K562 (cell line): ENCODE data around the gene ADAM10. TPM values are rescaled to one million over a fixed set of nuclear protein-coding genes. Genes with fewer than 3 reads are reported as not detected.

Source experiments
- CBFA2T2 ChIP-seq: fragments of 450-650 bp; conservative IDR thresholded peaks from 2 replicates; pipeline ENCODE4 v1.6.1; 2017; ENCODE audit warnings: mild to moderate bottlenecking
- CCNT2 ChIP-seq: IDR thresholded peaks from 2 replicates; pipeline ENCODE4 v1.6.1; 2011; ENCODE audit warnings: borderline replicate concordance, low read depth, mild to moderate bottlenecking, moderate library complexity, mixed read lengths, low read length; ENCODE audit not compliant: insufficient read length; ENCODE audit errors: extremely low read depth
- CHD2 ChIP-seq: IDR thresholded peaks from 2 replicates; pipeline ENCODE4 v1.6.1; 2011; ENCODE audit warnings: low read depth, low read length
- MBD2 ChIP-seq: sonication (generic); IDR thresholded peaks from 2 replicates; pipeline ENCODE4 v1.6.1; 2016; ENCODE audit warnings: low read depth, borderline replicate concordance
- NFATC3 ChIP-seq: fragments of 450-650 bp; IDR thresholded peaks from 2 replicates; pipeline ENCODE4 v1.6.1; 2017; ENCODE audit warnings: mild to moderate bottlenecking
- NR2C1 ChIP-seq, 2 experiments: fragments of 450-650 bp; IDR thresholded peaks; 2 replicates each; pipeline ENCODE4 v1.6.1; 2017; ENCODE audit warnings: mild to moderate bottlenecking in 2 of 2, antibody characterized with exemption in 1 of 2, inconsistent platforms in 1 of 2, missing compliant biosample characterization in 1 of 2, missing genetic modification characterization in 1 of 2
- SMARCE1 ChIP-seq: fragments of 450-650 bp; IDR thresholded peaks from 2 replicates; pipeline ENCODE4 v1.7.1; 2016; ENCODE audit warnings: mild to moderate bottlenecking
- STAT5B ChIP-seq: fragments of 250-450 bp; sonication (Bioruptor Pico); IDR thresholded peaks from 2 replicates; pipeline ENCODE4 v1.8.0; 2021; ENCODE audit warnings: mild to moderate bottlenecking, inconsistent platforms
- ZNF175 ChIP-seq: fragments of 200-800 bp; sonication (Bioruptor generic); IDR thresholded peaks from 2 replicates; pipeline ENCODE4 v1.6.1; 2016; ENCODE audit warnings: low read depth, mild to moderate bottlenecking, missing genetic modification characterization, missing compliant biosample characterization
- ZNF23 ChIP-seq: fragments of 250-450 bp; sonication (Bioruptor Pico); IDR thresholded peaks from 2 replicates; pipeline ENCODE4 v1.4.0; 2020; ENCODE audit warnings: mild to moderate bottlenecking
- ZNF316 ChIP-seq: fragments of 450-650 bp; IDR thresholded peaks from 2 replicates; pipeline ENCODE4 v1.6.1; 2016
- ZNF347 ChIP-seq: fragments of 450-650 bp; formaldehyde crosslinking; IDR thresholded peaks from 2 replicates; pipeline ENCODE4 v1.4.0; 2020; ENCODE audit warnings: low read depth, mild to moderate bottlenecking, moderate library complexity
- ZNF354B ChIP-seq: fragments of 250-450 bp; sonication (Bioruptor Pico); IDR thresholded peaks from 2 replicates; pipeline ENCODE4 v1.4.0; 2020
- ZNF384 ChIP-seq: IDR thresholded peaks from 2 replicates; pipeline ENCODE4 v1.6.1; 2012; ENCODE audit warnings: low read depth, low read length, improper control_type of control experiment
- polyA plus RNA-seq, 8 experiments: library from polyadenylated mRNA; depleted of rRNA in 4 of 8; stranded (reverse) in 5 of 8; unstranded in 3 of 8; fragments of >200 nt; fragmentation: Nextera tagmentation in 2 of 8; fragmentation: Illumina TruSeq in 1 of 8; extraction: Ambion mirVana in 2 of 8; extraction: Trizol in 1 of 8; gene quantifications; 2 replicates each; pipeline versions ENCODE4 v1.2.1 to v1.2.3, GENCODE V29; 2011 to 2014; ENCODE audit warnings: inconsistent platforms in 1 of 8, missing spikeins in 1 of 8
- total RNA-seq, 7 experiments: library from RNA; depleted of rRNA in 6 of 7; stranded (reverse); fragments of >200 nt in 6 of 7; fragmentation: Illumina TruSeq in 2 of 7; extraction: Trizol in 2 of 7; gene quantifications; 2 replicates each; pipeline versions ENCODE4 v1.2.1 to v1.2.3, GENCODE V29; 2011 to 2021; ENCODE audit warnings: low replicate concordance in 1 of 7
- TF ChIP-seq, protein P1 (sequence below): fragments of 250-450 bp; sonication (Bioruptor Pico); IDR thresholded peaks from 2 replicates; pipeline ENCODE4 v1.8.0; 2022; ENCODE audit warnings: inconsistent platforms
- TF ChIP-seq, protein P2 (sequence below), 3 experiments: fragments of 200-800 bp in 1 of 3; fragments of 250-450 bp in 1 of 3; fragments of 450-650 bp in 1 of 3; sonication (Bioruptor Pico) in 1 of 3; sonication (Bioruptor generic) in 1 of 3; formaldehyde crosslinking in 1 of 3; IDR thresholded peaks; 2 replicates each; pipeline versions ENCODE4 v1.6.1 to v1.8.0; 2016 to 2022; ENCODE audit warnings: mild to moderate bottlenecking in 2 of 3, missing genetic modification characterization in 2 of 3, missing compliant biosample characterization in 1 of 3, moderate library complexity in 1 of 3
- TF ChIP-seq, protein P3 (sequence below): fragments of 200-800 bp; sonication (Bioruptor generic); IDR thresholded peaks from 2 replicates; pipeline ENCODE4 v1.6.1; 2017; ENCODE audit warnings: missing genetic modification characterization, missing compliant biosample characterization
- TF ChIP-seq, protein P4 (sequence below): sonication (generic); formaldehyde crosslinking; IDR thresholded peaks from 2 replicates; pipeline ENCODE4 v1.8.1; 2023; ENCODE audit warnings: mild to moderate bottlenecking, missing genetic modification reagents

ADAM10 gene
- total and polyA plus RNA-seq, 9 of the 15 experiments (the other 6 are each of a cell fraction or from before 2014, with no cell fraction given): 11.9 to 152 (median 57.3) TPM

DNA sequence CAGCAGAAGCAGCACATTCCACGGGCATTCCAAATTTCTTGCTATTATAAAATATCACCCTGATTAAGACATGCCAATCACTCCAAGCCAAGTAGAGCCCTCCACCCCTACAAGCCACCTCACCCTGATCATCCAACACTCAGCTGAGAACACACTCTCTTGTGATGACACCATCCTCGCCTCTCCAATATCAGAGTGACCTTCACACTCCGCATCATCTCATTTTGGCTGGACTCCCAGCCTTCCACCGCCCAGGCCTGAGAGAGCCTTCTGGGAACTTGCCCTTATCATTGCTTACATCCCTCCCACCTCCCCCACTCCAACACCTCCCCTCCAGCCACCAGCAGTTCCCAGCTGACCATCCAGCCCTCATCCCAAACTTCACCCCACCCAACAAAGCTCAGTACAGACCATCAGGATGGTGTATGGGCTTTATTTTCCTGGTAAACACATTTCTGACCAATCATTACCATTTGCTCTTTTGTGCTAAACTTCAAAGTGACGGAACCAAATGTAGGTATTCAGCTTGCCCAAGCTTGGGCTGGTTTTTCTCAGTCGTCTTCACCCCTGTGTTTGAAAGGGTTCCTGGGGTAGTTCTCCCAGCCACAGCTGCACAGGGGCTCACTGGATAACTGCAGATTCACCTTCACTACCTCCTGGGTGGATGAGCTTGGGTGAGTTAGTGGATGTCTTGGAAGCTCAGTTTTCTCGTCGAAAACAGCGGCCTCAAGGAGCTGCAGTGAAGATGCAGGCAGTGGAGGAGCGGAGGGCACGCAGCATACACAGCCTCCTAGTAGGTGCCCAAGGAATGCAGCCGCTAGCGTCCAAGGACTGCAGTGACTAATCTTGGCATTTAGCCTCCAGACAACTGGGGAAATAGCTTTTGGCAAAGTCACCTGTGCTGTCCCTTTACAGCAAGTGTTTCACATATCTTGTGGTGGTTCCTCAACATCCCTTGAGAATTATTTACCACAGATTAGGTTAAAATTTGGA lies 202.6 kb downstream of the ADAM10 start (continued):
- TF ChIP-seq, protein P1, sequence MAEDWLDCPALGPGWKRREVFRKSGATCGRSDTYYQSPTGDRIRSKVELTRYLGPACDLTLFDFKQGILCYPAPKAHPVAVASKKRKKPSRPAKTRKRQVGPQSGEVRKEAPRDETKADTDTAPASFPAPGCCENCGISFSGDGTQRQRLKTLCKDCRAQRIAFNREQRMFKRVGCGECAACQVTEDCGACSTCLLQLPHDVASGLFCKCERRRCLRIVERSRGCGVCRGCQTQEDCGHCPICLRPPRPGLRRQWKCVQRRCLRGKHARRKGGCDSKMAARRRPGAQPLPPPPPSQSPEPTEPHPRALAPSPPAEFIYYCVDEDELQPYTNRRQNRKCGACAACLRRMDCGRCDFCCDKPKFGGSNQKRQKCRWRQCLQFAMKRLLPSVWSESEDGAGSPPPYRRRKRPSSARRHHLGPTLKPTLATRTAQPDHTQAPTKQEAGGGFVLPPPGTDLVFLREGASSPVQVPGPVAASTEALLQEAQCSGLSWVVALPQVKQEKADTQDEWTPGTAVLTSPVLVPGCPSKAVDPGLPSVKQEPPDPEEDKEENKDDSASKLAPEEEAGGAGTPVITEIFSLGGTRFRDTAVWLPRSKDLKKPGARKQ (CRISPR knock-in tag): no peak
- TF ChIP-seq NFATC3: no peak
- TF ChIP-seq ZNF354B (CRISPR knock-in tag): no peak
- no peak for TF ChIP-seq ZNF316
- TF ChIP-seq CBFA2T2: peak; percentile 52; the same call in 1 of the 2 replicates
- TF ChIP-seq STAT5B (CRISPR knock-in tag): no peak
- TF ChIP-seq, protein P2, sequence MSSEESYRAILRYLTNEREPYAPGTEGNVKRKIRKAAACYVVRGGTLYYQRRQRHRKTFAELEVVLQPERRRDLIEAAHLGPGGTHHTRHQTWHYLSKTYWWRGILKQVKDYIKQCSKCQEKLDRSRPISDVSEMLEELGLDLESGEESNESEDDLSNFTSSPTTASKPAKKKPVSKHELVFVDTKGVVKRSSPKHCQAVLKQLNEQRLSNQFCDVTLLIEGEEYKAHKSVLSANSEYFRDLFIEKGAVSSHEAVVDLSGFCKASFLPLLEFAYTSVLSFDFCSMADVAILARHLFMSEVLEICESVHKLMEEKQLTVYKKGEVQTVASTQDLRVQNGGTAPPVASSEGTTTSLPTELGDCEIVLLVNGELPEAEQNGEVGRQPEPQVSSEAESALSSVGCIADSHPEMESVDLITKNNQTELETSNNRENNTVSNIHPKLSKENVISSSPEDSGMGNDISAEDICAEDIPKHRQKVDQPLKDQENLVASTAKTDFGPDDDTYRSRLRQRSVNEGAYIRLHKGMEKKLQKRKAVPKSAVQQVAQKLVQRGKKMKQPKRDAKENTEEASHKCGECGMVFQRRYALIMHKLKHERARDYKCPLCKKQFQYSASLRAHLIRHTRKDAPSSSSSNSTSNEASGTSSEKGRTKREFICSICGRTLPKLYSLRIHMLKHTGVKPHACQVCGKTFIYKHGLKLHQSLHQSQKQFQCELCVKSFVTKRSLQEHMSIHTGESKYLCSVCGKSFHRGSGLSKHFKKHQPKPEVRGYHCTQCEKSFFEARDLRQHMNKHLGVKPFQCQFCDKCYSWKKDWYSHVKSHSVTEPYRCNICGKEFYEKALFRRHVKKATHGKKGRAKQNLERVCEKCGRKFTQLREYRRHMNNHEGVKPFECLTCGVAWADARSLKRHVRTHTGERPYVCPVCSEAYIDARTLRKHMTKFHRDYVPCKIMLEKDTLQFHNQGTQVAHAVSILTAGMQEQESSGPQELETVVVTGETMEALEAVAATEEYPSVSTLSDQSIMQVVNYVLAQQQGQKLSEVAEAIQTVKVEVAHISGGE (CRISPR knock-in tag; IDR thresholded peaks at IDR 0.05): peak in 1 of 3 experiments; percentile 38; a peak in 1 of 6 replicates
- 0 out of 2 replicates have a peak, but pooled peaks have one; percentile 5 for TF ChIP-seq CHD2
- no peak for TF ChIP-seq CCNT2
- TF ChIP-seq MBD2: no peak
- TF ChIP-seq SMARCE1: peak; percentile 87
- TF ChIP-seq ZNF347: no peak
- TF ChIP-seq ZNF384: no peak
- peak; percentile 73; the same call in 1 of the 2 replicates for TF ChIP-seq NR2C1 (IDR thresholded peaks at IDR 0.05)
- TF ChIP-seq NR2C1 (tag; IDR thresholded peaks at IDR 0.05): peak; percentile 62
- TF ChIP-seq, protein P3, sequence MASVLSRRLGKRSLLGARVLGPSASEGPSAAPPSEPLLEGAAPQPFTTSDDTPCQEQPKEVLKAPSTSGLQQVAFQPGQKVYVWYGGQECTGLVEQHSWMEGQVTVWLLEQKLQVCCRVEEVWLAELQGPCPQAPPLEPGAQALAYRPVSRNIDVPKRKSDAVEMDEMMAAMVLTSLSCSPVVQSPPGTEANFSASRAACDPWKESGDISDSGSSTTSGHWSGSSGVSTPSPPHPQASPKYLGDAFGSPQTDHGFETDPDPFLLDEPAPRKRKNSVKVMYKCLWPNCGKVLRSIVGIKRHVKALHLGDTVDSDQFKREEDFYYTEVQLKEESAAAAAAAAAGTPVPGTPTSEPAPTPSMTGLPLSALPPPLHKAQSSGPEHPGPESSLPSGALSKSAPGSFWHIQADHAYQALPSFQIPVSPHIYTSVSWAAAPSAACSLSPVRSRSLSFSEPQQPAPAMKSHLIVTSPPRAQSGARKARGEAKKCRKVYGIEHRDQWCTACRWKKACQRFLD: no peak
- TF ChIP-seq ZNF23 (CRISPR knock-in tag): no peak
- TF ChIP-seq, protein P4, sequence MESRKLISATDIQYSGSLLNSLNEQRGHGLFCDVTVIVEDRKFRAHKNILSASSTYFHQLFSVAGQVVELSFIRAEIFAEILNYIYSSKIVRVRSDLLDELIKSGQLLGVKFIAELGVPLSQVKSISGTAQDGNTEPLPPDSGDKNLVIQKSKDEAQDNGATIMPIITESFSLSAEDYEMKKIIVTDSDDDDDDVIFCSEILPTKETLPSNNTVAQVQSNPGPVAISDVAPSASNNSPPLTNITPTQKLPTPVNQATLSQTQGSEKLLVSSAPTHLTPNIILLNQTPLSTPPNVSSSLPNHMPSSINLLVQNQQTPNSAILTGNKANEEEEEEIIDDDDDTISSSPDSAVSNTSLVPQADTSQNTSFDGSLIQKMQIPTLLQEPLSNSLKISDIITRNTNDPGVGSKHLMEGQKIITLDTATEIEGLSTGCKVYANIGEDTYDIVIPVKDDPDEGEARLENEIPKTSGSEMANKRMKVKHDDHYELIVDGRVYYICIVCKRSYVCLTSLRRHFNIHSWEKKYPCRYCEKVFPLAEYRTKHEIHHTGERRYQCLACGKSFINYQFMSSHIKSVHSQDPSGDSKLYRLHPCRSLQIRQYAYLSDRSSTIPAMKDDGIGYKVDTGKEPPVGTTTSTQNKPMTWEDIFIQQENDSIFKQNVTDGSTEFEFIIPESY: peak; percentile 77
- no peak; the same call in 1 of the 2 replicates for TF ChIP-seq ZNF175 (CRISPR knock-in tag)
